ENCODE data around the gene RASL11A. TPM values are rescaled to one million over a fixed set of nuclear protein-coding genes. Genes with fewer than 3 reads are reported as not detected.
A peak's percentile ranks its signal among the peaks of the same experiment; 100 is the strongest.

Gene RASL11A
- total and polyA plus RNA-seq, 2 of the 8 experiments (the other 6 are each of a cell fraction or from before 2014, with no cell fraction given): 2.9 to 6.8 TPM

DNA sequence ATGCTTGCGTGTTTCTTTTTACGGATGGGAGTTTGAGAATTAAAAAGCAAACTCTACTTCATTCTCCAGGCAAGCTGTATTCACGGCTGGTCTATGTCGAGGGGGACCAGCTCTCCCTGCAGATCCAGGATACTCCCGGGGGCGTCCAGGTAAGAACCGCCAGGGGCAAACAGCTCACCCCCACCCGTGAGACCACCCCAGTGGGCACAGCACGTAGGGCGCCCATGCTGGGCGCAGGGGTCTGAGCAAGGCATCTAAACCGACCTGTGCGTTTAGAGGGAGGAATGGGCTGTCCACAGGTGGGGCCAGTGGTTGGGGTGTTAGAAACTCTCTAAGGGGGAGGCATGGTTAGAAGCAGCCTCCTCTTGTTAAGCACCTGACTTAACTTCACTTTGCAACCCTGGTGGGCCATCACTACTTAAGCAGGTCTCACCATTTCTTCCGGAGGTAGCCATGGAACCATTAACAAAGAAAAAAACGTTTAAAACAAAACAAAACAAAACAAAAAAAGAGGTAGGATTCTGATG, 1.0 kb downstream of the RASL11A start:
- no peak overlapping the region for H4K8ac ChIP-seq (ENCODE audit: extremely low read depth, insufficient read depth, low read length)
- H2BK20ac ChIP-seq (ENCODE audit: low read length): no peak overlapping the region
- no peaks in the 10 kb centered on the region; the same call in 1 of the 2 replicates for H3K79me1 ChIP-seq (ENCODE audit: low read depth, low read length)
- H3K56ac ChIP-seq (replicated peaks; ENCODE audit: insufficient read length, low read depth, low read length): no peak overlapping the region
- peaks cover 0 to 15% (median 12%) of the 10 kb centered on the region in 4 experiments; a peak in 6 of 7 replicates for H3K27me3 ChIP-seq (replicated peaks in 1 of 4; ENCODE audit: control insufficient read depth in 3 of 4, extremely low read depth in 1 of 4, insufficient read depth in 3 of 4, low read length in 3 of 4)
- no peak overlapping the region for H2BK12ac ChIP-seq (ENCODE audit: low read depth, low read length)
- peak overlapping the region; percentile 88 for H2AFZ ChIP-seq (ENCODE audit: low read length)
- H3K23ac ChIP-seq (ENCODE audit: insufficient read length): no peak overlapping the region
- peaks cover 0 to 3% (median 0%) of the 10 kb centered on the region in 4 experiments; a peak in 1 of 7 replicates for H3K4me1 ChIP-seq (replicated peaks in 1 of 4; ENCODE audit: control insufficient read depth in 3 of 4, insufficient read depth in 4 of 4, low read length in 3 of 4)
- no peak overlapping the region for H3K4ac ChIP-seq (replicated peaks; ENCODE audit: insufficient read length, low read depth, low read length)
- TF ChIP-seq FOSL1 (IDR thresholded peaks at IDR 0.05; ENCODE audit: insufficient read depth, low read depth, low read length) (no peak), BACH1 (IDR thresholded peaks at IDR 0.05; ENCODE audit: low read length) (no peak), RXRA (IDR thresholded peaks at IDR 0.05; ENCODE audit: insufficient read depth, low read depth, low read length) (no peak), GTF2F1 (IDR thresholded peaks at IDR 0.05; ENCODE audit: borderline replicate concordance, low read depth, low read length) (no peak), HDAC6 (IDR thresholded peaks at IDR 0.05; ENCODE audit: low read depth, low read length) (no peak), RBBP5 (IDR thresholded peaks at IDR 0.05; ENCODE audit: borderline replicate concordance, low read depth, low read length) (no peak), TAF1 (IDR thresholded peaks at IDR 0.05; ENCODE audit: low read depth, low read length) (no peak), JUN (IDR thresholded peaks at IDR 0.05; ENCODE audit: low read depth, low read length) (no peak)
- no peak overlapping the region for H2BK15ac ChIP-seq (ENCODE audit: low read length)
- no peak for FAIRE-seq
- peaks cover 11% of the 10 kb centered on the region for H3K23me2 ChIP-seq (ENCODE audit: low read depth, low read length)
- CTCF ChIA-PET (ENCODE audit: partially characterized antibody): interaction anchor here (0.5 to 2.2 kb wide), 20 partner anchors 8 to 558 kb away, joined by 3 to 12 read pairs (median 4); no protein-coding TSS in a partner anchor
- no peak overlapping the region for H3K14ac ChIP-seq (ENCODE audit: insufficient read length)
- H2BK5ac ChIP-seq (ENCODE audit: low read depth, low read length): no peak overlapping the region
- H3K4me3 ChIP-seq (ENCODE audit: extremely low read depth in 1 of 4, insufficient read depth in 2 of 4, low read depth in 3 of 4, low read length in 4 of 4): peak overlapping the region; percentile 57 to 78 (median 69)
- no peaks in the 10 kb centered on the region for H3K36me3 ChIP-seq (ENCODE audit: control insufficient read depth in 2 of 4, insufficient read depth in 4 of 4, low read length in 3 of 4)
- 54% methylated on average over 15 of the region's 15 CpGs; no CpG with 5 or more reads in 1 of the 2 experiments for WGBS, 2 experiments (ENCODE audit: extremely low coverage in 1 of 2, insufficient coverage in 1 of 2, insufficient read length in 1 of 2, insufficient replicate concordance in 2 of 2, low coverage in 1 of 2, low lambda C conversion rate in 2 of 2, missing lambda C conversion rate in 1 of 2)
- no peaks in the 10 kb centered on the region for H3K79me2 ChIP-seq (ENCODE audit: control insufficient read depth in 1 of 2, insufficient read depth in 2 of 2, low read length in 2 of 2)
- POLR2A ChIA-PET (ENCODE audit: partially characterized antibody): interaction anchor here (1.0 to 15.4 kb wide), 6 partner anchors 9 to 139 kb away, joined by 3 to 197 read pairs (median 4); partner anchors contain the start of gene RPL21
- no peak overlapping the region for H2AK5ac ChIP-seq (ENCODE audit: low read depth, low read length)
- no peak overlapping the region for H3K9ac ChIP-seq (replicated peaks in 1 of 4; ENCODE audit: extremely low read depth in 1 of 4, low read depth in 3 of 4, low read length in 3 of 4)
- H3K4me2 ChIP-seq (ENCODE audit: insufficient read depth in 1 of 2, low read depth in 2 of 2, low read length in 2 of 2): peak overlapping the region; percentile 66 to 93
- no peaks in the 10 kb centered on the region for H3K9me3 ChIP-seq (ENCODE audit: insufficient read depth in 2 of 2, low read depth in 1 of 2, low read length in 1 of 2)
- DNase-seq (ENCODE audit: low read depth in 1 of 2, low spot score in 2 of 2): no peak
- H4K5ac ChIP-seq (ENCODE audit: insufficient read length, low read depth, low read length): no peak overlapping the region
- no peak overlapping the region for H3K27ac ChIP-seq (ENCODE audit: low read depth, low read length)
- no peak overlapping the region for H4K91ac ChIP-seq (replicated peaks; ENCODE audit: insufficient read length, low read length)
- no peaks in the 10 kb centered on the region for H4K20me1 ChIP-seq (replicated peaks in 1 of 2; ENCODE audit: control insufficient read depth in 1 of 2, insufficient read depth in 2 of 2, low read length in 2 of 2)
- H2BK120ac ChIP-seq (replicated peaks; ENCODE audit: low read depth, low read length): no peak overlapping the region
- no peak overlapping the region; the same call in 1 of the 2 replicates for H3K18ac ChIP-seq (ENCODE audit: extremely low read depth, low read length)

All from H1 (cell line).